GM12878 (cell line): ENCODE measurements around the gene PRADC1. TPM values are rescaled to one million over a fixed set of nuclear protein-coding genes. Genes with fewer than 3 reads are reported as not detected.

Experiments
- BHLHE40 ChIP-seq, 2 experiments: fragments of 450-650 bp in 1 of 2; IDR thresholded peaks; 2 replicates each; pipeline ENCODE4 v1.6.1; 2011 to 2017; ENCODE audit warnings: low read depth in 2 of 2, borderline replicate concordance in 1 of 2, improper control_type of control experiment in 1 of 2, low read length in 1 of 2, mild to moderate bottlenecking in 1 of 2
- CHD1 ChIP-seq: IDR thresholded peaks from 2 replicates; pipeline ENCODE4 v1.6.1; 2012; ENCODE audit warnings: low read depth, low read length, improper control_type of control experiment
- EED ChIP-seq: sonication (generic); IDR thresholded peaks from 2 replicates; pipeline ENCODE4 v1.6.1; 2016; ENCODE audit warnings: antibody characterized with exemption, low read depth
- ESRRA ChIP-seq: IDR thresholded peaks from 2 replicates; pipeline ENCODE4 v1.6.1; 2012; ENCODE audit warnings: mild to moderate bottlenecking, low read length, improper control_type of control experiment
- GABPA ChIP-seq: IDR thresholded peaks from 2 replicates; pipeline ENCODE4 v1.6.1; 2014; ENCODE audit warnings: antibody characterized with exemption, low read depth, mild to moderate bottlenecking, inconsistent platforms
- GATAD2B ChIP-seq: fragments of 450-650 bp; conservative IDR thresholded peaks from 2 replicates; pipeline ENCODE4 v1.6.1; 2017; ENCODE audit warnings: low read depth, mild to moderate bottlenecking, moderate library complexity
- HDGF ChIP-seq: fragments of 450-650 bp; IDR thresholded peaks from 2 replicates; pipeline ENCODE4 v1.6.1; 2016; ENCODE audit warnings: antibody characterized with exemption
- JUND ChIP-seq: IDR thresholded peaks from 2 replicates; pipeline ENCODE4 v1.6.1; 2012; ENCODE audit warnings: low read depth, mild to moderate bottlenecking, low read length, improper control_type of control experiment, moderate library complexity
- KLF5 ChIP-seq: fragments of 450-650 bp; IDR thresholded peaks from 2 replicates; pipeline ENCODE4 v1.6.1; 2014; ENCODE audit warnings: mild to moderate bottlenecking; ENCODE audit not compliant: partially characterized antibody
- MEF2A ChIP-seq: IDR thresholded peaks from 2 replicates; pipeline ENCODE4 v1.6.1; 2011; ENCODE audit warnings: low read depth, mild to moderate bottlenecking, low read length, moderate library complexity; ENCODE audit not compliant: insufficient read depth
- MYC ChIP-seq: IDR thresholded peaks from 2 replicates; pipeline ENCODE4 v1.6.1; 2011; ENCODE audit warnings: mild to moderate bottlenecking, low read length, moderate library complexity, inconsistent platforms; ENCODE audit not compliant: insufficient read depth, insufficient replicate concordance, insufficient read length, severe bottlenecking
- NR2F1 ChIP-seq: fragments of 450-650 bp; conservative IDR thresholded peaks from 2 replicates; pipeline ENCODE4 v1.6.1; 2017; ENCODE audit warnings: mild to moderate bottlenecking
- POU2F2 ChIP-seq: IDR thresholded peaks from 3 replicates; pipeline ENCODE4 v1.6.1; 2011; ENCODE audit warnings: low read depth, mild to moderate bottlenecking, low read length, borderline replicate concordance
- RAD21 ChIP-seq: IDR thresholded peaks from 2 replicates; pipeline ENCODE4 v1.6.1; 2011; ENCODE audit warnings: mild to moderate bottlenecking, low read depth, low read length, moderate library complexity; ENCODE audit not compliant: insufficient read depth
- RB1 ChIP-seq: fragments of 450-650 bp; formaldehyde crosslinking; IDR thresholded peaks from 2 replicates; pipeline ENCODE4 v1.6.1; 2017; ENCODE audit warnings: mild to moderate bottlenecking, borderline replicate concordance
- RBBP5 ChIP-seq: fragments of 200-600 bp; sonication (generic); conservative IDR thresholded peaks from 2 replicates; pipeline ENCODE4 v1.6.1; 2016
- SREBF1 ChIP-seq: IDR thresholded peaks from 2 replicates; pipeline ENCODE4 v1.6.1; 2012; ENCODE audit warnings: mild to moderate bottlenecking, low read length
- SREBF2 ChIP-seq: IDR thresholded peaks from 2 replicates; pipeline ENCODE4 v1.6.1; 2012; ENCODE audit warnings: mild to moderate bottlenecking, low read length
- STAT1 ChIP-seq: fragments of 450-650 bp; conservative IDR thresholded peaks from 2 replicates; pipeline ENCODE4 v1.6.1; 2014; ENCODE audit warnings: antibody characterized with exemption, mild to moderate bottlenecking
- SUZ12 ChIP-seq: fragments of 200-600 bp; sonication (generic); IDR thresholded peaks from one replicate; pipeline ENCODE4 v1.6.1; 2018; ENCODE audit warnings: antibody characterized with exemption, mild to moderate bottlenecking; ENCODE audit not compliant: unreplicated experiment
- TCF12 ChIP-seq: IDR thresholded peaks from 2 replicates; pipeline ENCODE4 v1.6.1; 2011; ENCODE audit warnings: low read depth, mild to moderate bottlenecking, low read length
- WRNIP1 ChIP-seq: IDR thresholded peaks from 2 replicates; pipeline ENCODE4 v1.6.1; 2011; ENCODE audit warnings: low read depth, low read length, improper control_type of control experiment, borderline replicate concordance
- polyA plus RNA-seq, 11 experiments: library from polyadenylated mRNA; depleted of rRNA in 4 of 11; unstranded in 6 of 11; stranded (reverse) in 5 of 11; fragments of >200 nt; fragmentation: Nextera tagmentation in 4 of 11; fragmentation: Illumina TruSeq in 1 of 11; extraction: Ambion mirVana in 4 of 11; extraction: Trizol in 1 of 11; gene quantifications; 1 replicate in 1 of 11; 2 replicates in 10 of 11; pipeline versions ENCODE4 v1.2.1 to v1.2.3, GENCODE V29; 2011 to 2016; ENCODE audit warnings: inconsistent platforms in 2 of 11, missing spikeins in 2 of 11, low read depth in 1 of 11
- total RNA-seq, 4 experiments: library from RNA; depleted of rRNA in 3 of 4; stranded (reverse); fragments of >200 nt in 3 of 4; fragmentation: Illumina TruSeq in 1 of 4; extraction: Trizol in 1 of 4; gene quantifications; 2 replicates each; pipeline versions ENCODE4 v1.2.1 to v1.2.3, GENCODE V29; 2013 to 2021
- TF ChIP-seq, protein P1 (sequence below): fragments of 450-650 bp; IDR thresholded peaks from 2 replicates; pipeline ENCODE4 v1.6.1; 2018; ENCODE audit warnings: mild to moderate bottlenecking, low read depth, moderate library complexity; ENCODE audit not compliant: partially characterized antibody
- TF ChIP-seq, protein P2 (sequence below): fragments of 150-350 bp; IDR thresholded peaks from 2 replicates; pipeline ENCODE4 v1.6.1; 2016; ENCODE audit warnings: low read depth, low read length
- TF ChIP-seq, protein P3 (sequence below): fragments of 450-650 bp; IDR thresholded peaks from 2 replicates; pipeline ENCODE4 v1.6.1; 2014; ENCODE audit warnings: mild to moderate bottlenecking

The PRADC1 gene
- total and polyA plus RNA-seq, 10 of the 15 experiments (the other 5 are each of a cell fraction or from before 2014, with no cell fraction given): 3.7 to 39.0 (median 13.8) TPM

DNA sequence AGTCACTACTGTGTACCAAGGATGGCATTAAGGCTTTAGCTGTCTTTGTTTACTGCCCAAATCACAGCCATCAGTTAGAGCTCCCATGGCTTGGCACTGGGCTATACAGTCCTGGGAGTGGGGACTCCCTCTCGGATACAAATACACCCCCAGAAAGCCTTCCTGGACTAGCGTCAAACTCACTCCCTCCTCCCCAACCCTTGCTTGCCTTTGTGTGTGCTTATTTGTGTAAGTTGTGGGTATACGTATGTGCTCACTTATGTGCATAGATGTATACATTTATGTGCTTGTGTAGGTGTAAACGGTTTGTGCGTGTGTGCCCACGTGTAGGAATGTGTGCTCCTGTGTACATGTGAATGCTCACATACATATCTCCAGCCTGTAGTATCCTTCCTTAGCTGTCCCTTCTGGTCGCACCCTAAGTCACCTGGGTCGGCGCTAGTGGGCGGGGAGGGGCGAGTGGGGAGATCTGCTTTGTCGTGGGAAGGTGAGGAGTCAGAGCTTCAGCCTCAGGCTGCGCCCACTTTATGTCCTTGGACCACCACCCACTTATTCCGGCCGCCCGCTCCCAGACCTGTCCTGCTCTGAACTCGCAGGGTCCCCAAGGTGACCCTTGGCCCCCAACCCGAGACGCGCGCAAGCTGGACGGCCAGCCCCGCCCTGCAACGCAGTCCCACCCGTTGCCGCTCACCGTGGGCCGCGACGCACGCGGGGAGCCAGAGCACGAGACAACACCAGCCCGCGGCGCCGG lies 461 bp downstream of the PRADC1 start (continued):
- TF ChIP-seq, protein P1, sequence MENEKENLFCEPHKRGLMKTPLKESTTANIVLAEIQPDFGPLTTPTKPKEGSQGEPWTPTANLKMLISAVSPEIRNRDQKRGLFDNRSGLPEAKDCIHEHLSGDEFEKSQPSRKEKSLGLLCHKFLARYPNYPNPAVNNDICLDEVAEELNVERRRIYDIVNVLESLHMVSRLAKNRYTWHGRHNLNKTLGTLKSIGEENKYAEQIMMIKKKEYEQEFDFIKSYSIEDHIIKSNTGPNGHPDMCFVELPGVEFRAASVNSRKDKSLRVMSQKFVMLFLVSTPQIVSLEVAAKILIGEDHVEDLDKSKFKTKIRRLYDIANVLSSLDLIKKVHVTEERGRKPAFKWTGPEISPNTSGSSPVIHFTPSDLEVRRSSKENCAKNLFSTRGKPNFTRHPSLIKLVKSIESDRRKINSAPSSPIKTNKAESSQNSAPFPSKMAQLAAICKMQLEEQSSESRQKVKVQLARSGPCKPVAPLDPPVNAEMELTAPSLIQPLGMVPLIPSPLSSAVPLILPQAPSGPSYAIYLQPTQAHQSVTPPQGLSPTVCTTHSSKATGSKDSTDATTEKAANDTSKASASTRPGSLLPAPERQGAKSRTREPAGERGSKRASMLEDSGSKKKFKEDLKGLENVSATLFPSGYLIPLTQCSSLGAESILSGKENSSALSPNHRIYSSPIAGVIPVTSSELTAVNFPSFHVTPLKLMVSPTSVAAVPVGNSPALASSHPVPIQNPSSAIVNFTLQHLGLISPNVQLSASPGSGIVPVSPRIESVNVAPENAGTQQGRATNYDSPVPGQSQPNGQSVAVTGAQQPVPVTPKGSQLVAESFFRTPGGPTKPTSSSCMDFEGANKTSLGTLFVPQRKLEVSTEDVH: no peak
- TF ChIP-seq HDGF: no peak
- no peak for TF ChIP-seq KLF5
- no peak for TF ChIP-seq MYC
- TF ChIP-seq NR2F1: peak; percentile 89
- TF ChIP-seq SREBF2: no peak
- TF ChIP-seq RAD21: no peak
- no peak for TF ChIP-seq SREBF1
- TF ChIP-seq, protein P2, sequence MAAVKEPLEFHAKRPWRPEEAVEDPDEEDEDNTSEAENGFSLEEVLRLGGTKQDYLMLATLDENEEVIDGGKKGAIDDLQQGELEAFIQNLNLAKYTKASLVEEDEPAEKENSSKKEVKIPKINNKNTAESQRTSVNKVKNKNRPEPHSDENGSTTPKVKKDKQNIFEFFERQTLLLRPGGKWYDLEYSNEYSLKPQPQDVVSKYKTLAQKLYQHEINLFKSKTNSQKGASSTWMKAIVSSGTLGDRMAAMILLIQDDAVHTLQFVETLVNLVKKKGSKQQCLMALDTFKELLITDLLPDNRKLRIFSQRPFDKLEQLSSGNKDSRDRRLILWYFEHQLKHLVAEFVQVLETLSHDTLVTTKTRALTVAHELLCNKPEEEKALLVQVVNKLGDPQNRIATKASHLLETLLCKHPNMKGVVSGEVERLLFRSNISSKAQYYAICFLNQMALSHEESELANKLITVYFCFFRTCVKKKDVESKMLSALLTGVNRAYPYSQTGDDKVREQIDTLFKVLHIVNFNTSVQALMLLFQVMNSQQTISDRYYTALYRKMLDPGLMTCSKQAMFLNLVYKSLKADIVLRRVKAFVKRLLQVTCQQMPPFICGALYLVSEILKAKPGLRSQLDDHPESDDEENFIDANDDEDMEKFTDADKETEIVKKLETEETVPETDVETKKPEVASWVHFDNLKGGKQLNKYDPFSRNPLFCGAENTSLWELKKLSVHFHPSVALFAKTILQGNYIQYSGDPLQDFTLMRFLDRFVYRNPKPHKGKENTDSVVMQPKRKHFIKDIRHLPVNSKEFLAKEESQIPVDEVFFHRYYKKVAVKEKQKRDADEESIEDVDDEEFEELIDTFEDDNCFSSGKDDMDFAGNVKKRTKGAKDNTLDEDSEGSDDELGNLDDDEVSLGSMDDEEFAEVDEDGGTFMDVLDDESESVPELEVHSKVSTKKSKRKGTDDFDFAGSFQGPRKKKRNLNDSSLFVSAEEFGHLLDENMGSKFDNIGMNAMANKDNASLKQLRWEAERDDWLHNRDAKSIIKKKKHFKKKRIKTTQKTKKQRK: no peak
- TF ChIP-seq, protein P3, sequence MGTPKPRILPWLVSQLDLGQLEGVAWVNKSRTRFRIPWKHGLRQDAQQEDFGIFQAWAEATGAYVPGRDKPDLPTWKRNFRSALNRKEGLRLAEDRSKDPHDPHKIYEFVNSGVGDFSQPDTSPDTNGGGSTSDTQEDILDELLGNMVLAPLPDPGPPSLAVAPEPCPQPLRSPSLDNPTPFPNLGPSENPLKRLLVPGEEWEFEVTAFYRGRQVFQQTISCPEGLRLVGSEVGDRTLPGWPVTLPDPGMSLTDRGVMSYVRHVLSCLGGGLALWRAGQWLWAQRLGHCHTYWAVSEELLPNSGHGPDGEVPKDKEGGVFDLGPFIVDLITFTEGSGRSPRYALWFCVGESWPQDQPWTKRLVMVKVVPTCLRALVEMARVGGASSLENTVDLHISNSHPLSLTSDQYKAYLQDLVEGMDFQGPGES: no peak
- no peak for TF ChIP-seq ESRRA
- peak in 1 of 2 experiments; percentile 58; a peak in 2 of 4 replicates for TF ChIP-seq BHLHE40 (IDR thresholded peaks at IDR 0.05; ENCODE audit: borderline replicate concordance in 1 of 2, low read depth in 2 of 2, low read length in 1 of 2)
- TF ChIP-seq STAT1: no peak
- 0 out of 2 replicates have a peak, but pooled peaks have one; percentile 60 for TF ChIP-seq RB1
- no peak for TF ChIP-seq TCF12
- TF ChIP-seq MEF2A: no peak
- TF ChIP-seq JUND: no peak
- no peak for TF ChIP-seq EED
- TF ChIP-seq CHD1: no peak
- no peak for TF ChIP-seq WRNIP1
- no peak for TF ChIP-seq POU2F2
- peak; percentile 13; the same call in 1 of the 2 replicates for TF ChIP-seq GATAD2B
- TF ChIP-seq RBBP5: no peak
- TF ChIP-seq SUZ12: no peak
- no peak for TF ChIP-seq GABPA
